GM12865 (cell line): Measurements from ENCODE around the gene KL.

ENCODE experiments used
- DNase-seq: peaks from one replicate; pipeline ENCODE4 v3.0.0; 2010; ENCODE audit warnings: low read depth
- H3K4me3 ChIP-seq: 2 replicates; pipeline ENCODE4 v1.5.1; 2011; ENCODE audit warnings: mild to moderate bottlenecking, low read depth, low read length, control low read depth
- TF ChIP-seq, protein P1 (sequence below): IDR thresholded peaks from 2 replicates; pipeline ENCODE4 v1.5.1; 2011; ENCODE audit warnings: low read length, control low read depth, low read depth, inconsistent platforms; ENCODE audit not compliant: insufficient read depth; ENCODE audit errors: missing control alignments

KL gene

GRCh38 chr13:33003458-33004019 lies 12.7 kb upstream of the KL start:
- no peak overlapping the region for H3K4me3 ChIP-seq
- no peak for DNase-seq
- TF ChIP-seq, protein P1, sequence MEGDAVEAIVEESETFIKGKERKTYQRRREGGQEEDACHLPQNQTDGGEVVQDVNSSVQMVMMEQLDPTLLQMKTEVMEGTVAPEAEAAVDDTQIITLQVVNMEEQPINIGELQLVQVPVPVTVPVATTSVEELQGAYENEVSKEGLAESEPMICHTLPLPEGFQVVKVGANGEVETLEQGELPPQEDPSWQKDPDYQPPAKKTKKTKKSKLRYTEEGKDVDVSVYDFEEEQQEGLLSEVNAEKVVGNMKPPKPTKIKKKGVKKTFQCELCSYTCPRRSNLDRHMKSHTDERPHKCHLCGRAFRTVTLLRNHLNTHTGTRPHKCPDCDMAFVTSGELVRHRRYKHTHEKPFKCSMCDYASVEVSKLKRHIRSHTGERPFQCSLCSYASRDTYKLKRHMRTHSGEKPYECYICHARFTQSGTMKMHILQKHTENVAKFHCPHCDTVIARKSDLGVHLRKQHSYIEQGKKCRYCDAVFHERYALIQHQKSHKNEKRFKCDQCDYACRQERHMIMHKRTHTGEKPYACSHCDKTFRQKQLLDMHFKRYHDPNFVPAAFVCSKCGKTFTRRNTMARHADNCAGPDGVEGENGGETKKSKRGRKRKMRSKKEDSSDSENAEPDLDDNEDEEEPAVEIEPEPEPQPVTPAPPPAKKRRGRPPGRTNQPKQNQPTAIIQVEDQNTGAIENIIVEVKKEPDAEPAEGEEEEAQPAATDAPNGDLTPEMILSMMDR: no peak

DNA sequence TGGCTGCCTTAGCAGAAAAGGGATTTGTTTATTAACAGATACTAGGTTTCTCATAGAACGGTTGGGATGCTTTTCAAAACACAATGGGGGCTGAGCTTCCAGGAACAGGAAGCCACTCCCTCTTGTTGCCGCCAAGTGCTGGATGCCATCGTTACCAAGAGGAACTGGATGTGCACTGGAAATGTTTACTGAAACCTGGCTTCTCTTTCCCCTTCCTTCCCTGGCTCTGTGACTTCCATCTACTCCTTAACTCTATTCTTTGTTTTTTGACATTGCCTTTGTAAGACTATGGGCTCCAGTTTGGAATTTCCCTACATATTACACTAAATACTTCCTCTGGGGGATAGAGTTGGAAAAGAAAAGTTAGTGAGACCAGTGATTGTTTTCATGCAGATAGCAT lies 11.7 kb upstream of the KL start:
- TF ChIP-seq, protein P1: no peak
- DNase-seq: no peak
- no peak overlapping the region for H3K4me3 ChIP-seq

GRCh38 chr13:33006134-33006533 lies 10.1 kb upstream of the KL start:
- DNase-seq: no peak
- H3K4me3 ChIP-seq: no peak overlapping the region
- TF ChIP-seq, protein P1: no peak

DNA sequence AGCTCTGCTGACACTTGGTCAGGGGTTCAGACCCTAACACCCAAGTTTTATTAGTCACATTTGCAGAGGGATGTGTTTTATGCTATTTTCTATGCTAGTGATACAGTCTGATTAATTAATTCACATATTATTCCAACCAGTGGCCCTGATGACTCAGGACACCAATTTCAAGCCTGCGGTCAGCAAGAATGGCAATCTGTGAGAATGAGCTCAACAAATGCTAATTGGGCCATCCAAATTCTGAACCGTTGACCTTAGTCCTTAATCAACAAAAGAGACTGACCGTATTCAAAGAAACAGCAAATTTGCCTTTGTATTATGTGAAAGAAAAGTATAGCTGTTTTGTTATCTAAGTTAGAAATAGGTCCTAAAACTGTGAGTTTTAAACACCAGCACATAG lies 9.6 kb upstream of the KL start:
- TF ChIP-seq, protein P1: no peak
- DNase-seq: no peak
- no peak overlapping the region for H3K4me3 ChIP-seq

GRCh38 chr13:33007237-33007636 lies 9.0 kb upstream of the KL start:
- no peak for DNase-seq
- TF ChIP-seq, protein P1: no peak
- H3K4me3 ChIP-seq: no peak overlapping the region

- TF ChIP-seq, protein P1: no peak
- H3K4me3 ChIP-seq: no peak overlapping the region
- no peak for DNase-seq
These were observed 8.3 kb upstream of the KL start for GRCh38 chr13:33007950-33008349.

DNA sequence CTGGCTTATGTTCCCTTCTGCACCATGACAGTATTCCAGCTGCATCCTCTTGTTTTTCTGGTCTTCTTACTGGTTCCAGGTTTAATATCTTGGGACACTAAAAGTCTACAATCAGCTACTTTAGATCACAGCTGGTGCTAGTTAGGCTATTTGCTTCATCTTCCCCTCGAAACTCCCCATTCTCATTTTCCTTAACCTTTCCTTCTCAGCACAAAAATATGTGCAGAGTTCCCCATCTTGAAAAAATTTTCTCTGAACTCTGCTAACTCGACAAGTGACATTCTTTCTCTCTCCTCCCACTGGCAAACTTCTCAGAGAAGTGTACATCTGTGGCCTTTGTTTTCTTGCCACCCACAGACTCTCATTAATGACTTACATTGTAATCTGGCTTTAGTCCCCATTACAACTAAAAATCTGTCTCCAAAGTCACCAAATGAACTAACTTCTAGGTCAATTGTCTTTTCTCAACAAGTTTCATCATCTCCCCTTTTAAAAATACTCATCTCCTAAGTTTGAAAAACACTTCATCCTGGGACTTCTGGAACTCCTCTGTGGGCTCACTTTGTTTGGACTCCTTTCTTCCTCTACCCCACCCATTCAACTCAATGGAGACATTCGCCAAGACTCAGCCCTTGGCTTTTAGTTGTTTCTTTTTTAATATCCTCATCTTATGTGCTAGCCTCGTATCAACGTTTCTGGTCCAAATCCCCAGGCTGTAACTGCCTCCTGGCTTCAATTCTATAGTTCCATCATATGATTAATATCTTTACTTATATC lies 7.1 kb upstream of the KL start:
- TF ChIP-seq, protein P1: no peak
- H3K4me3 ChIP-seq: no peak overlapping the region
- no peak for DNase-seq
